Measurements from ENCODE around the gene SMNDC1.

GRCh38 chr10:110337401-110337800 lies 32.7 kb upstream of the SMNDC1 start:
- TF ChIP-seq CTCF (IDR thresholded peaks at IDR 0.05 in 2 of 3, conservative IDR thresholded peaks at IDR 0.05 in 1 of 3; ENCODE audit: control insufficient read depth in 2 of 3, extremely low read depth in 1 of 3, insufficient read depth in 1 of 3, low read depth in 3 of 3, low read length in 3 of 3) (no peak), CHD2 (IDR thresholded peaks at IDR 0.05; ENCODE audit: borderline replicate concordance, low read depth, low read length) (no peak), ZNF24 (IDR thresholded peaks at IDR 0.05) (no peak), MEF2A (IDR thresholded peaks at IDR 0.05; ENCODE audit: insufficient read depth, low read depth, low read length) (no peak), MYC (IDR thresholded peaks at IDR 0.05; ENCODE audit: insufficient read depth, insufficient read length, insufficient replicate concordance, low read length, severe bottlenecking) (no peak), EZH2 (IDR thresholded peaks at IDR 0.05; ENCODE audit: borderline replicate concordance, control insufficient read depth, low read depth, low read length) (no peak), ZNF274 (IDR thresholded peaks at IDR 0.05; ENCODE audit: insufficient read depth, insufficient read length) (no peak), EED (IDR thresholded peaks at IDR 0.05; ENCODE audit: low read depth) (no peak), GABPA (IDR thresholded peaks at IDR 0.05; ENCODE audit: low read depth) (no peak), CEBPB (IDR thresholded peaks at IDR 0.05; ENCODE audit: borderline replicate concordance in 1 of 2, low read depth in 2 of 2, low read length in 2 of 2) (no peak)
